Right lobe of liver (tissue), 6 donors: ENCODE data around the gene RIMS3. TPM values are rescaled to one million over a fixed set of nuclear protein-coding genes. Genes with fewer than 3 reads are reported as not detected.

ENCODE experiments used
- ATAC-seq, 4 donors: fragments of 200-7000 bp; cut with Tn5 transposase; one replicate each; pipeline ENCODE4 v1.9.1; 2020; ENCODE audit warnings: mild to moderate bottlenecking in 4 of 4, moderate library complexity in 4 of 4
- DNase-seq, 3 donors: peaks; one replicate each; pipeline ENCODE4 v3.0.0-alpha.2; 2020
- H3K27ac ChIP-seq, 3 donors: fragments of 200-600 bp; one replicate each; pipeline ENCODE4 v1.8.0; 2022
- H3K27me3 ChIP-seq, 2 donors: fragments of 200-600 bp; one replicate each; pipeline ENCODE4 v1.8.0; 2022
- H3K36me3 ChIP-seq, 4 donors: fragments of 200-600 bp; sonication (generic) in 1 of 4; one replicate each; pipeline versions ENCODE4 v1.5.1 to v1.8.0; 2017 to 2022; ENCODE audit warnings: control low read depth in 1 of 4
- H3K4me1 ChIP-seq, 4 donors: fragments of 200-600 bp; sonication (generic) in 1 of 4; one replicate each; pipeline versions ENCODE4 v1.5.1 to v1.8.0; 2017 to 2022; ENCODE audit warnings: control low read depth in 1 of 4
- H3K4me3 ChIP-seq, 3 donors: fragments of 200-600 bp; one replicate each; pipeline ENCODE4 v1.8.0; 2022
- H3K9me3 ChIP-seq, 4 donors: fragments of 200-600 bp; sonication (generic) in 1 of 4; one replicate each; pipeline versions ENCODE4 v1.5.1 to v1.8.0; 2017 to 2022; ENCODE audit warnings: control low read depth in 1 of 4
- CTCF ChIP-seq, 4 donors: fragments of 200-600 bp in 3 of 4; fragments of 450-650 bp in 1 of 4; IDR thresholded peaks; one replicate each; pipeline versions ENCODE4 v1.5.1 to v1.8.0; 2016 to 2022; ENCODE audit warnings: antibody characterized with exemption in 4 of 4, mild to moderate bottlenecking in 2 of 4
- POLR2A ChIP-seq: fragments of 450-650 bp; IDR thresholded peaks from one replicate; pipeline ENCODE4 v1.6.1; 2017; ENCODE audit warnings: antibody characterized with exemption, mild to moderate bottlenecking
- WGBS: methylation state at CpG from one replicate; pipeline ENCODE4 v1.1.6; 2018; ENCODE audit warnings: low coverage, low lambda C conversion rate; ENCODE audit not compliant: insufficient coverage; ENCODE audit errors: missing lambda C conversion rate; 5-methylcytosine and 5-hydroxymethylcytosine counted together
- intact Hi-C, 2 donors: fragments of 100-400 bp; cut with DNase I; formaldehyde crosslinking; loops; one replicate each; pipeline versions ENCODE4 v1.11.2 to v1.14.1; 2022
- long read RNA-seq: library from polyadenylated mRNA; unstranded; transcript quantifications from one replicate; pipeline ENCODE4 v2.0.0, GENCODE V29; 2019
- total RNA-seq, 6 experiments: library from RNA; depleted of rRNA in 2 of 6; stranded (reverse); fragments of >200 nt in 2 of 6; fragmentation: NEBNext Ultra II Directional in 3 of 6; extraction: Animal tissue kit (Norgen Biotek cat#: 25700) in 3 of 6; gene quantifications; one replicate each; pipeline versions ENCODE4 v1.1.0 to v1.2.4, GENCODE V29; 2016 to 2023
- donor health status: DM: no; HTN: yes; CAD: no.
- donor health status: DM: no; HTN: no; CAD: no.
- donor health status: DM: no; HTN: no; CAD: no.
- donor health status: DM: no; HTN: yes; CAD: no.
- donor health status: DM: no; HTN: yes; CAD: no.

RIMS3 gene
- total RNA-seq: 1 to 10 TPM in 2 of 6 experiments, under 1 TPM in 4; 0.35 to 1.4 (median 0.45) TPM
- long read RNA-seq: 0 reads

DNA sequence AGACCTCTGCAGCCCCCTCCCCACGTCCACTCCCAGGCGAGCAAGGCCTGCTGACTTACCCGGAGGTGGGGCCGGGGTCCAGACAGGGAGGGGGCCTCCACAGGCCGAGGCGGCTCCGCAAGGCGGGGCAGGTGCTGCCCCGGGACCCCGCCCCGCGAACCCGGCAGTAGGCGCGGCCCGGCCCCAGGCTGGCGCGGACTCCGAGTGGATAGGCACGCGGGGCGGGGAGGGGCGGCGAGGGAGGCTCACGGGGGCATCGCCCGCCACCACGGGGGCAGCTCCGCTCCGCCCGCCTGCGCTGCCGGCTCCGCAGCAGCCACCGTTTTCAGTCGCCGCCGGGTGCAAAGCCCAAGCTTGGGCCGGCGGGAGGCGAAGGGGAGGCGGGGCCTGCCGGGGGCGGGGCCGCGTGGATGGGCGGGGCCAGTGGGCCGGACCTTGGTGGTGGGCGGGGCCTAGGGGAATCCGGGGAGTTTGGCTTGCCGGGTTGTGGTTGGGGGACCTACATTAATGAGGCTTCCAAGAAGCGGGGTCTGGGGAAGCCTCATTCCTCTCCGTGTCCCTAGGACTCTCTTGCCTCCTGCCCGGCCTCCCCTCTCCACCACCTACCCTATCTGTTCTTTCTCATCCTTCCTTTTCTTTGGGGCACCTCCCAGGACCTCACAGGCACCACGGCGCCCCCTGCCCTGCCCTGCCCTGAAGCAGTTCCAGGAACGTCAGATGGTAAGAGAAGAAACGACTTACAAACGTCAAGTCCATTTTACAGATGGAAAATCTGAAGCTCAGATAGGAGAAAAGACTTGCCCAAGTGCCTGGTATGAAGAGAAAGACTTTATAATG lies at the start of gene RIMS3:
TSS of gene RIMS3 (minus strand) at position 348 of the 837 bp plus-strand sequence. CDS start 23,757 bp downstream, outside the sequence.
- Histone ChIP-seq H3K27me3 (no peaks in the 10 kb centered on the region), H3K4me1 (peaks cover 0 to 11% (median 0%) of the 10 kb centered on the region in 4 donors), H3K36me3 (no peaks in the 10 kb centered on the region), H3K9me3 (no peaks in the 10 kb centered on the region), H3K4me3 (peak within 1 kb of the TSS; percentile 57 to 70 (median 69)), H3K27ac (no peak within 1 kb of the TSS)
- intact Hi-C loops: no loop called here
- WGBS: 3% methylated on average over 12 of the region's 59 CpGs
- peak; percentile 90 to 96 (median 93) for ATAC-seq
- TF ChIP-seq POLR2A (peak; percentile 16), CTCF (IDR thresholded peaks at IDR 0.05) (no peak)
- peak; percentile 85 to 89 (median 85) for DNase-seq

- TF ChIP-seq POLR2A: no peak
- no peak for TF ChIP-seq CTCF (IDR thresholded peaks at IDR 0.05)
- DNase-seq (no peak), ATAC-seq (peak in 2 of 4 donors; percentile 10 to 16)
- H3K9me3 ChIP-seq: no peaks in the 10 kb centered on the region
- intact Hi-C loops: no loop called here
- H3K27me3 ChIP-seq: no peaks in the 10 kb centered on the region
- H3K4me1 ChIP-seq: peaks cover 0 to 76% (median 24%) of the 10 kb centered on the region in 4 donors
- no peak overlapping the region for H3K4me3 ChIP-seq
- peak overlapping the region; percentile 21 to 87 (median 27) for H3K27ac ChIP-seq
- no peaks in the 10 kb centered on the region for H3K36me3 ChIP-seq
Observed at GRCh38 chr1:40712997-40713396, 47.5 kb upstream of the RIMS3 start.

DNA sequence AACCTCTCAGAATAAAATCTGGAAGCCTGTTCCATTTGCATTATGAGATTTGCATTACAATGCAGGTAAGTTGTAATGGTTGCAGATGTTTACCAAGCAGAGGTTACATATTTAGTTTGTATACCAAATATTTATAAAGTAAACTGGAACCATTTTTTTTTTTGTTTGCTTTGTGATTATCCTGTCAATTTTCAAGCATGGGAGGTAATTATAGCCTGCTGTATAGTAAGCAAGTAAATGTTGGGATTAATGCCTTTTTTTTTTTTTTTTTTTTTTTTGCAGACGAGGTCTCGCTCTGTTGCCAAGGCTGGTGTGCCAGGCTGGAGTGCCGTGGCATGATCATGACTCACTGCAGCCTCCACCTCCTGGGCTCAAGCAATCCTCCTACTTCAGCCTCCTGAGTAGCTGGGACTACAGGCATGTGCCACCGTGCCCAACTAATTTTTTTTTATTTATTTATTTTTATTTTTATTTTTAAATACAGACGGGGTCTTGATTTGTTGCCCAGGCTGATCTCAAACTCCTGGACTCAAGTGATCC lies 47.0 kb upstream of the RIMS3 start:
- peaks cover 0 to 71% (median 22%) of the 10 kb centered on the region in 4 donors for H3K4me1 ChIP-seq
- peak overlapping the region; percentile 21 to 87 (median 57) for H3K27ac ChIP-seq
- intact Hi-C loops: no loop called here
- no peak for ATAC-seq
- no peak overlapping the region for H3K4me3 ChIP-seq
- no peak for DNase-seq
- TF ChIP-seq POLR2A (no peak), CTCF (IDR thresholded peaks at IDR 0.05) (no peak)
- H3K36me3 ChIP-seq: no peaks in the 10 kb centered on the region
- 41% methylated on average over 5 of the region's 5 CpGs for WGBS
- no peaks in the 10 kb centered on the region for H3K27me3 ChIP-seq
- no peaks in the 10 kb centered on the region for H3K9me3 ChIP-seq

GRCh38 chr1:40711465-40712404 lies 46.3 kb upstream of the RIMS3 start:
- peaks cover 0 to 64% (median 18%) of the 10 kb centered on the region in 4 donors for H3K4me1 ChIP-seq
- peak overlapping the region; percentile 57 to 87 (median 58) for H3K27ac ChIP-seq
- 3% methylated on average over 3 of the region's 3 CpGs for WGBS
- H3K4me3 ChIP-seq: peak overlapping the region in 2 of 3 donors; percentile 53 to 65
- ATAC-seq (peak in 2 of 4 donors; percentile 2 to 17), DNase-seq (no peak)
- intact Hi-C loops: no loop called here
- no peaks in the 10 kb centered on the region for H3K27me3 ChIP-seq
- no peak for TF ChIP-seq CTCF (IDR thresholded peaks at IDR 0.05)
- no peaks in the 10 kb centered on the region for H3K9me3 ChIP-seq
- H3K36me3 ChIP-seq: no peaks in the 10 kb centered on the region
